Fibroblast of skin of right biceps (primary cell): ENCODE measurements around the gene RASAL2.

ENCODE experiments used
- DNase-seq: peaks from one replicate; pipeline ENCODE4 v3.0.0-alpha.2; 2013

The RASAL2 gene

DNA sequence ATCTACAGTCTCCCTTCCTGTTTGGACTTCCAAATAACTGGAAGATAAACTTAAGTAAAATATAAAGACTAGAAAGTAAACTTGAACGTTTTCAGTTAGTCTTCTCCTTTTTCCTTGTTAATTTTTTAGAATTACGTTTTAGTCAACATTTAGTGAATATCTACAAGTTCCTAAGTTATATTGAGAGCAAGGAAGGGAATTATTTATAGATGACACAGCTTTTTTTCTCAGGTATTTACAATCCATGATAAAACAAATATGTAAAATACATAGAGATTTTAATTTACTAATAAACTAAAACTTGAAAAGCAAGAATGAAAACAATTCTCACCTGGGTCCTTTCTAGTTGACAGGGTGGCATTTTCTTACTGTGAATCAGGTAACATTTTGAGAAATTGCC, 313.3 kb downstream of the RASAL2 start:
- no peak for DNase-seq

DNA sequence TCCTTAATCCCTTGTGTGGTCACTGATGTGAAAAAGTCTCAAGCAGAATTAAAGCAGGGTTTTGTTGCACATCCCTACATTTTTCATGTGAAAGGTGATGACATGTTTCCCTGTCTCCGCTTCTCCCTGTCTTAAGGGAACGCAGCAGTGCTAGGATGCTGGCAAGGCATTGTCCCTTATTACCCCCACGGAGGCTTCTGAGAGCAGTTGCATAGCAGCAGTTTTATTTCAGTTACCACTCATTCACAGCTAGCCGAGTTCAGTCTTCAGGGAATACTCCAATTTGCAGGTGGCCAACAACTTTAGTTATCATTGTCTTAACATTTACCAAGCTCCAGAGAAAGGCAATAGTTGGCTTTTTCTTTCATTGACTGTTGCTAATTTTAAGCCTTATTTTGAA, 313.8 kb downstream of the RASAL2 start:
- peak; percentile 16 for DNase-seq

DNA sequence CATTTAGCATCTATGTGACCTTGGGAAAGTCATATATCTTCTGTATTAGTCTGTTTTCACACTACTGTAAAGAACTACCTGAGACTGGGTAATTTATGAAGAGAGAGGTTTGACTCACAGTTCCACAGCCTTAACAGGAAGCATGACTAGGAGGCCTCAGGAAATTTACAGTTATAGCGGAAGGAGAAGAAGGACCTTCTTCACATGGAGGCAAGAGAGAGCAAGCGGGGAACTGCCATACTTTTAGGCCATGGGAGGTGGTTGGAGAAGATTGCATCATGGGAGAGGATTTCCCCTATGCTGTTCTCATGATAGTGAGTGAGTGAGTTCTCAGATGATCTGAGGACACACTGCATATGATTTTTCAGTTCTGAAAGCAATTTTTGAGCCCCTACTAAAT, 315.0 kb downstream of the RASAL2 start:
- DNase-seq: peak; percentile 22

DNA sequence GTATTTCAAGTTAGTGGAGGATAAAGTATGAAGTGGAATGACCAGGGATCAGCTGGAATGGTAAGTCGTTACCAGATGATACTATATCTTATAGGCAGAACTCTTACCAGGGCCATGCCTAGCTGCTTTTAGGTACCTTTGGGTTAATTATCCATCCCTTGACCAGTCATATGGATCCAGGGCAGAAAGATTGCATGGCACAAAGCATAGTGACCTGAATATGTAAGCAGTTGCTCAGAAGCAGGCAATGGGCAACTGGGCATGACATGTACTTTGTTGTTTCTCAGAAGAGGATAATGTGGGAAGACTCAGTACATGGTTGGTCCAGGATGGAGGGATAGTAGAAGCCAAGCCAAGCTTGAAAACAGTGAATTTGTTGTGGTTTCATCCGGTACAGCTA, 315.6 kb downstream of the RASAL2 start:
- DNase-seq: no peak

DNA sequence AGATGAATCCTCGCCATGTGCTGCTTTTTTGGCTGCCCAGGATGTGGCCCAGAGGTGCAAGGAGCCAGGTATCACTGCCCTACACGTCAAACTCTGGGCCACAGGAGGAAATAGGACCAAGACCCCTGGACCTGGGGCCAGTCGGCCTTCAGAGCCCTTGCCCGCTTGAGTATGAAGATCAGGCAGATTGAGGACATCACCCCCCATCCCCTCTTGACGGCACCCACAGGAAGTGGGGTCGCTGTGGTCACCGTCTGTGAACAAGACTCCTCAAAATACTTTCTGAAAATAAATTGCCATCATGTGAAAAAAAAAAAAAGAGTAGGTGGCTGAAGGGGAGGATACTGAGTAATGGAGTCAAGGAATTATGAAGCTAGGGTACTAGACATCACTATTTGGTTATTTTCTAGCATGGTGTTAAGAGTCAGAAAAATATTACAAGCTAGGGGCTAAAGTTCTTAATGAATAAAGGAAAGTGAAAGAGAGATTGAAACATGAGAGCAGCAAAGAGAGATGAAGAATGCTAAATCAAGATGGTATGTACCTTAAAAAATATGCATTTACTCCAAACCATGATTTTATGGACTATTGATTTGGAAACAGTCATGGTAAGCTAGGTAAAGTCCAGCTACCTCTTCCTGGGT, 318.0 kb downstream of the RASAL2 start:
- DNase-seq: no peak

DNA sequence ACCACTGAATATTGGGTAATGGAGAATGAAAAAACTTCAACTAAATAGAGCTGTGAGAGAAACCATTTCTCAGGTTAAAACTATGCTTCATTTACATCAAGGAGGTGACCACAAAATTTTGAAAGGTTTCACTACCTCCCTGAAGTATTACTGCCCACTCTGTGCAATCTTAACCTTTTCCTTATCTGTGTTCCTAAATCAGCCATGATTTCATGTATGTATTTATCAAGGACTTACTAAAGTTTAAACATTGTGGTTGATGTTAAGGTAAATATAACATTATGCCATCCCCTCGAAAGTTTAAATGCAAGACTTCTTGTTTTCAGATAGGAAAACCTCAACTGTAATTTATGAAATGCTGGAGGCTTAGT, 318.5 kb downstream of the RASAL2 start:
- no peak for DNase-seq

DNA sequence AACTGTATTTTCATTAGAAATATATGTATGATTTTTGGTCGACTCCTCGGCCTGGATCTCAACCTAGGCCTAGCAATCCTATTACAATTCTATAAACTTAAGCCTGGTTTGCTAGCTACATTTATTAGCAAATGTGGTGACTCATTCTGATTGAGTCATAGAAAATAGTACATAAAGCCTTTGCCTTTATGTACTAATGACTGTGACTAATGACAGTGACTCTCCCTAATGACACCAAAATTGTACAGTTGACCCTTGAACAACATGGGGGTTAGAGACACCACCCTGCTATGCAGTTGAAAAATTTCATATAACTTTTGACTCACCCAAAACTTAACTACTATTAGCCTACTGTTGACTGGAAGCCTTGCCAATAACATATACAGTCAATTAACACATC, 324.0 kb downstream of the RASAL2 start:
- DNase-seq: peak; percentile 92

DNA sequence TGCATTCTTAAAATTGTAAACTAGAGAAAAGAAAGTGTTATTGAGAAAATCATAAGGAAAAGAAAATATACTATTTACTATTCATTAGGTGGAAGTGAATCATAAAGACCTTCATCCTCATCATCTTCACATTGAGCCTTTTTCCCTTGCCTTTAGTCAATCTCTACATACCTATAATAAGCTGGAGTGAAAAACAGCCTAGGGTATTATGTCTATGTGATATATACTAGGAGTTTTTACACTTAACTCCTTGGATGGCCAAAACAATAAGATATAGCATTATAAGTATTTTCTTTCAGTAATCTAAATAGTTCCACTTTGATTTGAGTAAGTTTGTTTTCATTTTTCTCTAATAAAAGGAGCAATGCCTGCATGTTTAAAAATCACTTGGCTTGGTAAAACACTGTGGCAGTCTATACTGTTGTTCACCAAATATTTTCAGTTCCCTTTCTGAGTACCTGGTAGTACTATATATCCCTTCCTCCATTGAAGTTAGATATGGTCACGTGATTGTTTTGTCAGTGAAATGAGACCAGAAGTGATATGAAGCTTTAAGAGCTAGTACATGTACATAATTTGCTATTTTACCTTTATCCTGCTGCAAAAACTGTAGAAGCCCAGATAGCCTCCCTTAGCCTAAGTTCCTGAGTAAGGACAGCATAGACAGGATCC, 324.5 kb downstream of the RASAL2 start:
- DNase-seq: no peak

DNA sequence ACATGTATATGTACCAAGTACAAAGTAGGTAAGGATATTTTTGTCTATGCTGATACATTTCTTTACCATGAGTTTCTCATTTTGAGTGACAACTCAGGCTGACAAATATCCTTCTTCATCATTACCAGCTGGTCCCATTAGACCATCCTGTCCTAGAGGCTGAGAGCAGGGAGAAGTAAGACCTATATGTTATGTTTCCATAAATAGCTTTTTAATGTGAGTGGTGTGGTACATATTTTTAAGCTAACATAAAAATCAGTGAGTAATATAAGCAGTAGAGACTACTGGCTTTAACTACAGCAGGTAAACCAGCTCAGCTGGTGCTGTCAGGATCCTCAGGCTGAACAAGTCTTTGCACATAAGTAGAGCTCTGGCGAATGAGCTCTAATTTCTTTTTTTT, 340.5 kb downstream of the RASAL2 start:
- DNase-seq: peak; percentile 28

DNA sequence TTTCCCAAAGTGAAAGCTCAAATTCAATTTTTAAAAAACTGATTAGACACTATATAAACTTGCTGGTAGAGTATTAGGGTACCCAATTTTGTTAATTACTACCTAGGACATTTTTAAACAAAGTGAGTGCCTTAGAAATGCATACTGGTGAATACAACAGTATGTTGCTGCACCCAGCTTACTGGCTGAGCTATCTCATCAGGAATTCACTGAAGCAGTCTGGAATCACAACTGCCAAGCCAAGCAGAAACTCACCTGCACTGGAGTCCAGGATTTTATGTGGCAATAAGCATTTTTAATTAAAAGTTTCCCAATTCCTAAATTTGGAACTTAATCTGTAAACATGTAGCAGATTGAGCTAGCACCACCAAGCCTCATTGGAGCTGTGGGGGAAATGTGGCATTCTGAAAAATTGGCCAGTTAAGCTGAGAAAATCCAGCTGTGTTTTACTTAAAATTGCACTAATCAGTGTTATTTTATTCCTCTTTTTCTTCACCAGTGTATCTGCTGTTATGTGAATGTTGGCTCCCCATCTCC, 341.1 kb downstream of the RASAL2 start:
- no peak for DNase-seq

DNA sequence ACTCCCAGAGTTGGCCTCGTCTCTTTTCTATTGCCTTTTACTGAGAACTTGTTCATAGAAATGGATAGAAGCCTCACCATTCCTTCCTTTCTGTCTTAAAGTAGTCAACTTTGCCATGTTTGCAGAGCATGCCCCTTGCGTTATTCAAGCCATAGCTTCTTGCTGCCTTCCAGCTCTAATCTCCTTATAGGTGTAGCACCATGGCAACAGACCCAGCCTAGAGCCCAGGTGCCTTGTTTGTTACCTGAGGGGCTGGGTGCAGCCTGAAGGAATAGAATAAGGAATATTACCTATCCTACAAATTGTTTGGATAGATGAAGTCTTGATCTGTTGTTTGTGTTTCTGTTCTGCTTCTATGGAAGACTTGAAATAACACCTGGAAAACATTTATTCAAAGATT, 343.0 kb downstream of the RASAL2 start:
- DNase-seq: no peak

DNA sequence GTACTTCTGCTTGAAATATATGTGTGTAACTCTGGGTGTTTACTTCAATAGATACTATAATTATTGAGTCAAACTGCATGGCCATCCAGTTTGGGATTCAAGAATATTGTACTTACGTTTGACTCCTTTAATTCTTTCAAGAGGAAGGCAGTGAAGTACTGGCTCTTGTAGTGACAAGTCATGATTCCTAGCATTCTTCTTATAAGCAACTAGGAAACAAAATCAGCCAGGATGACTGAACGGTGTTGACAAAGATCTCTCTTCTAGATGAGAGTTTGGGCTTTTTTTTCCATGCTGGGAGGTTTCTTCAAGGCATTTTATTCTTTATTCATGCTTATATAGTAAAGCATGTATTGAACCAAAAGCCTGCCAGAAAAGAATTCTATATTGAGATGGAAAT, 344.5 kb downstream of the RASAL2 start:
- no peak for DNase-seq

DNA sequence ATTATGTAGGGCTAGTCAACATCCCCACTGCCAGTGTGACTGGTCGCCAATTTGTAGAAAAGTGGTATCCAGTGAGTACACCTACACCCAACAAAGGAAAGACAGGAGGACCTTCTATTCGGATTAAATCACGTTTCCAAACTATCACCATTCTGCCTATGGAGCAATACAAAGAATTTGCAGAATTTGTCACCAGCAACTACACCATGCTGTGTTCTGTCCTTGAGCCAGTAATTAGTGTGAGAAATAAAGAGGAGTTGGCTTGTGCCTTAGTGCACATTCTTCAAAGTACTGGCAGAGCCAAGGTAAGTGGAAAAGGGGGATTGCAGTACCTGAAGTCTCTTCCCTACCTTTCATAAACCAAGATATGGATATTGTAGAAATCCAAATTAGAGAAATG, 349.0 kb downstream of the RASAL2 start:
- DNase-seq: no peak

DNA sequence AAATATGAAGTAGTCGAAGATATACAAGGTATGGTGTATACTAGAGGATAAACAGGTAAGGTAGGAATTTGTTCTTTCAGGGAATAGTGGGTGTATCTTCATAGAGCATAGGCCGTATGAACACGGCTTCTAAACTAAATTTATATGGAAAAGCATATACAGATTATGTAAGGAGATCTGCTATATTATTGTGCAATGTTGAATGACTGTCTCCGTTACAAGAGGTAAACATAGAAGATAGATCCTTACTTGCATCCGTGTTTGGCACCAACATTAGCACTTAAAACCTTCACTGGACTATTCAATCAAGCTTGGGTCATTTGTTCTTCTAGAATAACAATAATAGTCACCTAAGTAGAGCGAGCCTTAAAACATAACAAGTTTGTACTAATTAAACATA, 357.0 kb downstream of the RASAL2 start:
- DNase-seq: no peak

DNA sequence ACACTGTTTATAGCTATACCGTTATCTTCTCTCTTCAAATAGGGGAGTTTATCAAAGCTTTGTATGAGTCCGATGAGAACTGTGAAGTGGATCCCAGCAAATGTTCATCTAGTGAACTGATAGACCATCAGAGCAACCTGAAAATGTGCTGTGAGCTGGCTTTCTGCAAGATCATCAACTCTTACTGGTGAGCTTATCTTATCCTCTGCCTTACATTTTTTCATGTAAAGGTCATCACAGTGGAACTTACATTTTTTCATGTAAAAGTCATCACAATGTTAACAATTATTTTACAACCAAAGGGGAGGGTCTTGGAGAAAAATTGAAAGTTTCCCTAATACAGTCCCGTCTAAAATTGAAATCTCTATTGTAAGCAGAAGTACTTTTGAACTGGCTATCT, 357.6 kb downstream of the RASAL2 start:
- DNase-seq: peak; percentile 69

DNA sequence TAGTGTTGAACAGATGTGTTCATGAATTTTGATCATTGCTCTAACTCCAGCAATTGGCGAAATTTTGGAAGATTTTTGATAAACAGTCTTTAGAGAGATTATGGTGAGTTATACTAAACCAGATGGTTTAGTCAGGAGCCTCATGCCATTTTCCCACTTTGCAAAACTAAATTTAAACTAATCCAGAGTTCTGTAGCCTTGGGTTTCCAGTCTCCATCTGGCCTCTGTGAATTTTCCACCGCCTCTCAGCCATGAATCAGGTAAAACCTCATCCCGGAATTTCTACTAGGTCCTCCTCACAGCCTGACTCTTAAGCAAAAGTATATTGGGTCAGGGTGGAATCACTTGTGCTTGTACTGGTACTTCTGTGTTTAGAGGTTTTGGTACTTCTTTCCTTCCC, 358.1 kb downstream of the RASAL2 start:
- DNase-seq: no peak

DNA sequence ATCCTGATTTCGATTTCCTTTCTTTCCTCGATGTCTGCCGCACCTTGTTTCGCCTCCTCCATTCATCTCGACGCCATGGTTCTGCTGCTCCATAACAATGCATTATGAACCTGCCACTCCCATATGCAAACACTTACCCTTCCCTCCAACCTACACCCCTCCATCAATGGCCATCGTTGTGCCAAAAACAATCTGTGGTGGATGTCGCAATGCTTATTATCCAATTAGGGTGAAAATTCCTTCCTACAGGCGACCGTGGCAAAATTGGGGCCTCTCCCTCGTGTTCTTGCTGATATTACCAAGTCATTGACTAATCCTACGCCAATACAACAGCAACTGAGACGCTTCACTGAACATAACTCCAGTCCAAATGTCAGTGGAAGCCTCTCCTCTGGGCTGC, 362.6 kb downstream of the RASAL2 start:
- no peak for DNase-seq

DNA sequence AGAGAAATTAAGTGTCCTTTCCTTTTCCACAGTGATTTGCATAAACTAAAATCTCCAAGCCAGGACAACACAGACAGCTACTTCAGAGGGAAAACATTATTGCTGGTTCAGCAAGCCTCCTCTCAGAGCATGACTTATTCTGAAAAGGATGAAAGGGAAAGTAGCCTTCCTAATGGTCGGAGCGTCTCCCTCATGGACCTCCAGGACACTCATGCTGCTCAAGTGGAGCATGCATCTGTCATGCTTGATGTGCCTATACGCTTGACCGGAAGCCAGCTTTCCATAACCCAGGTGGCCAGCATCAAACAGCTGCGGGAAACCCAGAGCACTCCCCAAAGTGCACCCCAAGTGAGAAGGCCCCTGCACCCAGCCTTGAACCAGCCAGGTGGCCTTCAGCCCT, 363.7 kb downstream of the RASAL2 start:
- no peak for DNase-seq

DNA sequence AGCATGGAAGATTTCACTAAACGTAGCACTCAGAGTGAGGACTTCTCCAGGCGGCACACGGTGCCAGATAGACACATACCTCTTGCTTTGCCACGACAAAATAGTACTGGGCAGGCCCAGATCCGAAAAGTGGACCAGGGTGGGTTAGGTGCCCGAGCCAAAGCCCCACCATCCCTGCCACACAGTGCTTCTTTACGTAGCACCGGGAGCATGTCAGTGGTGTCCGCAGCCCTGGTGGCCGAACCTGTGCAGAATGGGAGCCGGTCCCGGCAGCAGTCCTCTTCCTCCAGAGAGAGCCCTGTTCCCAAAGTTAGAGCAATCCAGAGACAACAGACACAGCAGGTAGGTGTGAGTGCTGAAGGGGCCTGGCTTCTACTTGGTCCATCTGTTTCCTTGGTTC, 364.3 kb downstream of the RASAL2 start:
- no peak for DNase-seq

DNA sequence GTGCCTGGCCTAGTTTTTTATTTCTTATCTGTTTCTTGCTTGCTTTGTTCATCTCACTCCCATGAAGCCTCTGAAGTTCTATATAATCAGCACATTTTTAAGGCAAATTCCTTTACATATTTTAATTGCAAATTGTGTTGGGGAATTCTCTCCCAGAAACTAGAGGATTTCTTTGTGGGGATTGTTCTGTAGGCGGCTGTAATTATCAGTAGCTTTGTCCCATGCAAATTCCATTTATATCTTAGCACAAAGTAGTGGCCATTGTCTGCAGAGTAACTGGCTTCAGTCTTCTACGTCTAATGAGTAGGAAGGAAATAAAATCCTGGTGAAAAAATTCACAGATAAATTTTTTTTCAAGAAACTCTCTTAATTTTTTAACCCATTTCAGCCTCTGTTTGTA, 367.2 kb downstream of the RASAL2 start:
- DNase-seq: no peak

DNA sequence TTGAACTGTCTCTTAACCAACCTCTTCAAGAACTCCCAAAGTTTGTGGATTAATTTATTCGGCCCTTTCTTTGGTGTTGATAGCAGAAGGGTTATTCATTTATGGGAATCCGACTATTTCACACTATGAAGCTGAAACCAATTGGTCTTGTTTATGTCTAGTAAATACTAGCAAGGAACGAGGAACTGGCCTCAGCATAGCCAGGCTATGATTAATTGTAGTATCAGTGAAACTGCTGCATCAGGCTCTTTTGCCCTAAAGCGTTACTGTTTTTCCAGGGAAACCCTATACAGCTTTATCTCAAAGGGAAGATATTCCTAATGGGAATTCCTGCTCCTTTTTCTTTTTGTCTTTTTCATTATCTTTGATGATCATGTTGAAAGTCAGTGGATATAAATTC, 367.8 kb downstream of the RASAL2 start:
- DNase-seq: no peak

DNA sequence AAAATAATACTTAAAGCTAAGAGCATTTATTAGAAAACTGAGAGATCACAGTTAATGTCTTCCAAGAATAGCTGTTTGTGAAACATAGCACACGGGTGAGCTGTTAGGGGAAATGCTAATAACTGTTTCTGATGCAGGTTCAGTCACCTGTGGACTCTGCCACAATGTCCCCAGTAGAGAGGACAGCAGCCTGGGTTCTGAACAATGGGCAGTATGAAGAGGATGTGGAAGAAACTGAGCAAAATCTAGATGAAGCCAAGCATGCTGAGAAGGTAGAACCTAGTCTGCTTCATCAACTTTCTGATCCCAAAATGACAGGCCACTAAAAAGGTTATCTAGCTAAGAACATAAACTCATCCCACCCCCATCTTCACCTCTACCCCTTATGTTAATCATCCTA, 370.2 kb downstream of the RASAL2 start:
- DNase-seq: no peak

DNA sequence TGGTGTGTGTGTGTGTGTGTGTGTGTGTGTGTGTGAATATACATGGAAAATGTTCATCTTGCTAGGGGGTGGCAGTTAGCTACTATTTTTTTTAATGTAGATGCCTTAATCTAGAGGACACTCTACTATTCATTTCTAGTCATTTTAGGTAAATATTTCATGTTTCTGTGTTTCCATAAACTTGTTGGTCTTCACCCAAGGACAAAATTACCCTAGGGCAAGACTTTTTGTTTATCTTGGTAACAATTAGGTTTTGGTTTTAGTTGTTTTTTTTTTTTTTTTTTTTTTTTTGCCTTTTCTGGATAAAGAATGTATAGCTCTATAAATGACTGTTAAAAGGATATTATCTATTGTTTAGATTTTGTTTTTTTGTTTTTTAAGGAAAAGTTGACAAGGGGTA, 370.7 kb downstream of the RASAL2 start:
- no peak for DNase-seq

DNA sequence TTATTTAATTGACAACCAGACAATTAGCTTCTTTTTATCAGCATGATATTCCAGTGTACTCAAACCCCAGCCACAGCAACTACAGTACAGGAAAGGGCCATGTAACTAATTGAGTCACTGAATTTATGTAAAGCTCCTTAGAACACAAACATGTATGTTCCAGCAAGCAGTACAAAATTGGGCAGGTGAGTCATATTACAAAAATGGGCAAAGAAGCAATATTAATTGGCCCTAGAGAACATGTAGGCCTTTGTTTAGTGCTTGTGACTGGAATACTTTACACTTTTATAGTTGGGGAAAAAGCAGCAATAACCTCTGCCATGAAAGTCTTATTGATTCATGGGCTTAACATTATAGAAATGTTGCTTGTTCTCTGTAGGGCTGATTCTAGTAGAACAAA, 371.1 kb downstream of the RASAL2 start:
- peak; percentile 80 for DNase-seq

DNA sequence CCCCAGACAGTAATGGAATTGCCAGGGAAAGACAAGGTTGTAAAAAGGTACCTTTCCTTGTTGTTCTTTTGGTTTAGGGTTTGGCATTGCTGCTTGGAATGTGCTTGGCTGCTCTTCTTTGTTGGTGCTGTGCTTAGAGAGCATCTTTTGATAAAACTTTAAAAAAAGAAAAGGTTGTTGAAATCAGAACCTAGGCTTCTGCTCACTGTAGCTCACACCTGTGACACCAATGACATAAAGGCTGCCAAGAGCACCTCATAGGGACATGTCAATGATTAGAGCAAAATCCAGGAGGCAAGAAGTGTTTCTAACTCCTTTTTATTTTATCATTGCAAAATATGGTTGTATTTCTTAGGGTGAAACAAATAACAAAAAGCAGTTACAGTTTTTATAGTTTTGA, 373.9 kb downstream of the RASAL2 start:
- DNase-seq: no peak
